Measurements from ENCODE around the gene MFRP. TPM values are rescaled to one million over a fixed set of nuclear protein-coding genes. Genes with fewer than 3 reads are reported as not detected.

MFRP gene
- total RNA-seq, 4 donors from 2014 or later: 0.15 TPM; not detected in 3

- no CpG with 5 or more reads among the region's 6 CpGs for WGBS, 2 donors (ENCODE audit: low coverage in 1 of 2)
- H3K4me3 ChIP-seq: no peak overlapping the region
These were observed 31.6 kb upstream of the MFRP start for GRCh38 chr11:119377961-119378667.

GRCh38 chr11:119377112-119377901 is 30.8 kb upstream of the MFRP start:
- H3K36me3 ChIP-seq: no peaks in the 10 kb centered on the region
- 65 to 67% methylated on average over 3 to 4 of the region's 12 CpGs for WGBS, 2 donors (ENCODE audit: low coverage in 1 of 2)
- no peaks in the 10 kb centered on the region for H3K9me3 ChIP-seq
- H3K27me3 ChIP-seq: no peaks in the 10 kb centered on the region
- H3K4me3 ChIP-seq: no peak overlapping the region
- ATAC-seq: no peak
- peaks cover 0 to 73% (median 32%) of the 10 kb centered on the region in 3 donors for H3K4me1 ChIP-seq
- TF ChIP-seq POLR2A (IDR thresholded peaks at IDR 0.05) (no peak), EP300 (IDR thresholded peaks at IDR 0.05) (no peak), POLR2AphosphoS5 (IDR thresholded peaks at IDR 0.05) (no peak), CTCF (IDR thresholded peaks at IDR 0.05) (no peak)
- peak overlapping the region in 3 of 4 donors; percentile 55 to 97 (median 96) for H3K27ac ChIP-seq

More at GRCh38 chr11:119377961-119378667, 31.6 kb upstream of the MFRP start:
- Histone ChIP-seq H3K36me3 (no peaks in the 10 kb centered on the region), H3K9me3 (no peaks in the 10 kb centered on the region), H3K4me1 (peaks cover 0 to 67% (median 30%) of the 10 kb centered on the region in 3 donors), H3K27me3 (no peaks in the 10 kb centered on the region), H3K27ac (peak overlapping the region in 3 of 4 donors; percentile 55 to 97 (median 96))
- ATAC-seq: no peak
- no peak for TF ChIP-seq CTCF (IDR thresholded peaks at IDR 0.05)
- no peak for TF ChIP-seq POLR2AphosphoS5 (IDR thresholded peaks at IDR 0.05)
- TF ChIP-seq POLR2A (IDR thresholded peaks at IDR 0.05): no peak
- no peak for TF ChIP-seq EP300 (IDR thresholded peaks at IDR 0.05)

GRCh38 chr11:119376197-119376847 is 29.8 kb upstream of the MFRP start:
- H3K36me3 ChIP-seq: no peaks in the 10 kb centered on the region
- TF ChIP-seq EP300 (IDR thresholded peaks at IDR 0.05) (no peak), CTCF (IDR thresholded peaks at IDR 0.05) (peak in 1 of 4 experiments; percentile 8), POLR2A (IDR thresholded peaks at IDR 0.05) (peak in 1 of 2 donors; percentile 21), POLR2AphosphoS5 (IDR thresholded peaks at IDR 0.05) (peak; percentile 64)
- ATAC-seq: peak; percentile 24
- peak overlapping the region in 1 of 2 donors; percentile 18 for H3K4me3 ChIP-seq
- peaks cover 0 to 75% (median 38%) of the 10 kb centered on the region in 3 donors for H3K4me1 ChIP-seq
- peak overlapping the region; percentile 62 to 97 (median 94) for H3K27ac ChIP-seq
- 38% methylated on average over 1 of the region's 11 CpGs; no CpG with 5 or more reads in 1 of the 2 donors for WGBS, 2 donors (ENCODE audit: low coverage in 1 of 2)
- no peaks in the 10 kb centered on the region for H3K9me3 ChIP-seq
- H3K27me3 ChIP-seq: no peaks in the 10 kb centered on the region

- Histone ChIP-seq H3K9me3 (no peaks in the 10 kb centered on the region), H3K4me1 (peaks cover 0 to 75% (median 37%) of the 10 kb centered on the region in 3 donors), H3K27me3 (no peaks in the 10 kb centered on the region), H3K36me3 (no peaks in the 10 kb centered on the region), H3K4me3 (peak overlapping the region in 1 of 2 donors; percentile 18), H3K27ac (peak overlapping the region; percentile 62 to 97 (median 94))
- 36 to 52% methylated on average over 4 to 6 of the region's 14 CpGs for WGBS, 2 donors (ENCODE audit: low coverage in 1 of 2)
- no peak for TF ChIP-seq EP300 (IDR thresholded peaks at IDR 0.05)
- no peak for TF ChIP-seq CTCF (IDR thresholded peaks at IDR 0.05)
- peak; percentile 94 for TF ChIP-seq POLR2AphosphoS5 (IDR thresholded peaks at IDR 0.05)
- no peak for TF ChIP-seq POLR2A (IDR thresholded peaks at IDR 0.05)
- peak; percentile 79 for ATAC-seq
These were observed 29.1 kb upstream of the MFRP start for GRCh38 chr11:119375337-119376196.
